GM12872 (cell line): ENCODE results near the gene SLC6A7.

Experiments
- TF ChIP-seq, protein P1 (sequence below): IDR thresholded peaks from 3 replicates; pipeline ENCODE4 v1.5.1; 2011; ENCODE audit warnings: low read depth, mild to moderate bottlenecking, low read length, moderate library complexity; ENCODE audit not compliant: insufficient read depth

SLC6A7 gene

GRCh38 chr5:150189326-150189725 lies 536 bp upstream of the SLC6A7 start:
- TF ChIP-seq, protein P1, sequence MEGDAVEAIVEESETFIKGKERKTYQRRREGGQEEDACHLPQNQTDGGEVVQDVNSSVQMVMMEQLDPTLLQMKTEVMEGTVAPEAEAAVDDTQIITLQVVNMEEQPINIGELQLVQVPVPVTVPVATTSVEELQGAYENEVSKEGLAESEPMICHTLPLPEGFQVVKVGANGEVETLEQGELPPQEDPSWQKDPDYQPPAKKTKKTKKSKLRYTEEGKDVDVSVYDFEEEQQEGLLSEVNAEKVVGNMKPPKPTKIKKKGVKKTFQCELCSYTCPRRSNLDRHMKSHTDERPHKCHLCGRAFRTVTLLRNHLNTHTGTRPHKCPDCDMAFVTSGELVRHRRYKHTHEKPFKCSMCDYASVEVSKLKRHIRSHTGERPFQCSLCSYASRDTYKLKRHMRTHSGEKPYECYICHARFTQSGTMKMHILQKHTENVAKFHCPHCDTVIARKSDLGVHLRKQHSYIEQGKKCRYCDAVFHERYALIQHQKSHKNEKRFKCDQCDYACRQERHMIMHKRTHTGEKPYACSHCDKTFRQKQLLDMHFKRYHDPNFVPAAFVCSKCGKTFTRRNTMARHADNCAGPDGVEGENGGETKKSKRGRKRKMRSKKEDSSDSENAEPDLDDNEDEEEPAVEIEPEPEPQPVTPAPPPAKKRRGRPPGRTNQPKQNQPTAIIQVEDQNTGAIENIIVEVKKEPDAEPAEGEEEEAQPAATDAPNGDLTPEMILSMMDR = no peak

GRCh38 chr5:150190503-150190979 lies 679 bp downstream of the SLC6A7 start:
- TF ChIP-seq, protein P1 = no peak

- TF ChIP-seq, protein P1 = no peak
Measured at GRCh38 chr5:150190987-150191386, 1.1 kb downstream of the SLC6A7 start.

DNA sequence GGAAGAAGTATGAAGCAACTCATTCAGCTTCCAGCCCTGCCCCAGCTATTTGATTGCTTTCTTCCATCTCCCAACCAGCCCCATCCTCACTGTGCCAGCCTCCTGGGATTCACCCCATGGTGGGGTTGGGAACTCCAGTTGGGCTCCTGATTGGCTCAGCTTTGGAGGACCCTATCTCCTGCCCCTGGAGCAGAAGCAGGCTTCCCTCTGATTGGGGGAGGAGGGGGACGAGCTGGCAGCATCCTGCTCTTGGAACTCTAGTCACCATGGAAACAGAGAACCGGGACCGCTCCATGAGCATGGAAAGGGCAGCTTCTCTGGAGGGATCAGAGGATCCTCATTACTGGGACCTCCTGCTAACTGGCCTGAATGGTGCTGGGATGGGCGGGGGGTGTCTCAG lies 2.6 kb downstream of the SLC6A7 start:
- TF ChIP-seq, protein P1 = no peak

GRCh38 chr5:150195736-150196485 lies 6.0 kb downstream of the SLC6A7 start:
- TF ChIP-seq, protein P1 = no peak

DNA sequence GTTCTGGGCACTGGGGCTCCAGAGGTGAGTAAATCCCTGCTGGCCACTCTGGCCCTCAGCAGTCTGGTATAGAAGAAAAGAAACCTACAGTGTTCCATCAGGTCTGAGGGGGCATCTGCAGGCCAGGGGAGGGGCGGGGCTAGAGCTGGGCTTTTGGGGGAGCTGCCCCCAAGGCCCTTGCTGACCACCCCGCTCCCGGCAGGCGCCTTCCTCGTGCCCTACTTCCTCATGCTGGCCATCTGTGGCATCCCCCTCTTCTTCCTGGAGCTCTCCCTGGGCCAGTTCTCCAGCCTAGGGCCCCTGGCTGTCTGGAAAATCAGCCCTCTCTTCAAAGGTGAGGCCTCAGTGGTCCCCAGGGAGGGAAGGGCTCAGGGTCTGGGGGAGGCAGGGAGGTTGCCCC lies 6.7 kb downstream of the SLC6A7 start:
- TF ChIP-seq, protein P1 = no peak

DNA sequence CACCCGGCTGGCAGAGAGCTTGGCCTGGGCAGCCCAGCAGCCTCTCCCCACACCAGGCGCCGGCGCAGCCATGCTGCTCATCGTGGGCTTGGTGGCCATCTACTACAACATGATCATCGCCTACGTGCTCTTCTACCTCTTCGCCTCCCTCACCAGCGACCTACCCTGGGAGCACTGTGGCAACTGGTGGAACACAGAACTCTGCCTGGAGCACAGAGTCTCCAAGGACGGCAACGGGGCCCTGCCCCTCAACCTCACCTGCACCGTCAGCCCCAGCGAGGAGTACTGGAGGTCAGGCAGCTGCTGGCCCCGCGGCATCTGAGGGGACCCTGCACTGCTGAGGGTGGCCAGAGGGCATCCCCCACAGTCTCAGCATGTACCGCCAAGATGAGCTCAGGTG lies 7.1 kb downstream of the SLC6A7 start:
- TF ChIP-seq, protein P1 = no peak
